Astrocyte of the cerebellum (primary cell): ENCODE measurements around the gene DNHD1.

Experiments used
- DNase-seq: peaks from one replicate; pipeline ENCODE4 v3.0.0-alpha.2; 2011; ENCODE audit warnings: low read depth
- H3K4me3 ChIP-seq: 2 replicates; pipeline ENCODE4 v1.5.1; 2011; ENCODE audit warnings: mild to moderate bottlenecking, low read depth, low read length, moderate library complexity
- in situ Hi-C: cut with HindIII; loops from 2 replicates; pipeline ENCODE4 v1.10.0; 2017; ENCODE audit warnings: low sequenced_read_pairs
- TF ChIP-seq, protein P1 (sequence below): IDR thresholded peaks from 2 replicates; pipeline ENCODE4 v1.5.1; 2012; ENCODE audit warnings: low read length, low read depth, moderate library complexity, mild to moderate bottlenecking; ENCODE audit errors: missing control alignments

The DNHD1 gene

DNA sequence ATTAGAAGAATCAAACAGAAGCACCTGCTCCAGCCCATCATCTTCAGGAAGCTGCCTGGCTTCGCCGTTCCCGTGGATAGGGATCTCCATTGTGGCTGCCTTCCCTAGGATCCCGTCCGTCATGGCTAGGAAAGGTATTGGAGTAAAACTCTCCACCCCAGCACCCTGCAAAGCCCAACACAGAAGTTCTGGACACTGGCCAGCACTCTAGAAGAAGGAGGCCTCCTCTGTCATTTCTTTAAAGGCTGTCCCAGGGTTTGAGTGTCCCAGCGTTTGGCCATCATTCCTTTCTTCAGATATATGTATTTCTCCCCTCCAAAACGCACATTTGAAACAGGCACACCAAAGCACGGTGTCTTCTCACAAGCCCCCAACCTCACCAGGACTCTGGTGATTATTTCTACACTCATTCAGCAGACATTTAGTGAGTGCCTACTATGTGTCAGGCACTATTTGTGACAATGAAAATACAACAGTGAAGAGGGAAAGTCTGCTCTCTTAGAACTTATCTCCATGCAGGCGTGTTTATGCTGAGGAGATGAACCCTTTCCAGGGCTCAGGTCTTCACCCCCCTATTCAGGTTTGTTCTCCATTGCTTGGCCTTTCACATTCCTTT lies 16.7 kb upstream of the DNHD1 start:
- TF ChIP-seq, protein P1, sequence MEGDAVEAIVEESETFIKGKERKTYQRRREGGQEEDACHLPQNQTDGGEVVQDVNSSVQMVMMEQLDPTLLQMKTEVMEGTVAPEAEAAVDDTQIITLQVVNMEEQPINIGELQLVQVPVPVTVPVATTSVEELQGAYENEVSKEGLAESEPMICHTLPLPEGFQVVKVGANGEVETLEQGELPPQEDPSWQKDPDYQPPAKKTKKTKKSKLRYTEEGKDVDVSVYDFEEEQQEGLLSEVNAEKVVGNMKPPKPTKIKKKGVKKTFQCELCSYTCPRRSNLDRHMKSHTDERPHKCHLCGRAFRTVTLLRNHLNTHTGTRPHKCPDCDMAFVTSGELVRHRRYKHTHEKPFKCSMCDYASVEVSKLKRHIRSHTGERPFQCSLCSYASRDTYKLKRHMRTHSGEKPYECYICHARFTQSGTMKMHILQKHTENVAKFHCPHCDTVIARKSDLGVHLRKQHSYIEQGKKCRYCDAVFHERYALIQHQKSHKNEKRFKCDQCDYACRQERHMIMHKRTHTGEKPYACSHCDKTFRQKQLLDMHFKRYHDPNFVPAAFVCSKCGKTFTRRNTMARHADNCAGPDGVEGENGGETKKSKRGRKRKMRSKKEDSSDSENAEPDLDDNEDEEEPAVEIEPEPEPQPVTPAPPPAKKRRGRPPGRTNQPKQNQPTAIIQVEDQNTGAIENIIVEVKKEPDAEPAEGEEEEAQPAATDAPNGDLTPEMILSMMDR, result no peak
- H3K4me3 ChIP-seq, result peak overlapping the region; percentile 86
- in situ Hi-C loops, result no loop called here

DNA sequence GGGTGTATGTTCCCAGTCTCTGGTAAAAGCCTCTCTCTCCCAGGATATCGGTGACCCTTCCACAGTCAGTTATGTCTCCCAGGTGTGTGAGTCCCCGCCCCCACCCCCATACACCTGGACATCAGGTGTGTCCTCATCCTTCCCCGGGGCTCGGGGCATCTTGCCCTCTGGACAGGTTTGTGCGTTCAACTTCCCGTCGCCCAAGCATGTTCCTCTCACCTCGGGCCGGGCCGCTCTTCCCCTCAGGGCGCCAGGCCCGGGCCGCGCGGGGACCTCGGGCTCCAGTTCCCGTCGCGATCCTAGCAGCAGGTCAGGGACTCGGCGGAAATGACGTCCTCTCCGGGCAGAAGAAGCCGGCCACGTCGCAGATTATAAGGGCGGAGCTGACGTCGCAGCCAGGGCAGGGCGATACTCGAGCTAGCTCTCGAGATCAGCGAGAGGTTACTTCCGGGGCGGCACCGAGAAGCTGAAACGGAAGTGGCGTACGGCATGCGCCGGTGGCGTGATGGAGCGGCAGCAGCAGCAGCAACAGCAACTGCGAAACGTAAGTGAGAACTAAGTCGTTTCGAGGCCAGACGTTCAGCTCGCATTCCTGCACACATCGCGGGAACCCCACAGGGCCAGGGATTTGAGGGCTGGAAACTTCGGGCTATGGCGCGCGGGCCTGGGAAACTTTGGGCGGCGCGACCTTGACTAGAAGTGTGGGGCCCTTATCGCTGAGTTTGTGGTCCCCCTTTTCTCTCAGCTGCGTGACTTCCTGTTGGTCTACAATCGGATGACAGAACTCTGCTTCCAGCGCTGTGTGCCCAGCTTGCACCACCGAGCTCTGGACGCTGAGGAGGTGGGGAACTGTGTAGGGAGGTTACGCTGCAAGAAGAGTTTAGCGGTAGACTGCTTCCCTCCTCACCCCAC lies 15.8 kb upstream of the DNHD1 start, which contains the start of the genes ARFIP2 and TIMM10B:
ARFIP2 (minus strand) TSS at position 320 of the 912 bp plus-strand sequence. CDS start 910 bp downstream, outside the sequence.
TIMM10B (plus strand) TSS at position 490 of the 912 bp plus-strand sequence; CDS start at position 506, 16 bp downstream.
- TF ChIP-seq, protein P1, result no peak
- peak; percentile 94 for DNase-seq
- peak within 1 kb of the TSS; percentile 86 for H3K4me3 ChIP-seq
- in situ Hi-C loops, result no loop called here

More for the DNA sequence above, 16.7 kb upstream of the DNHD1 start:
- no peak for DNase-seq

DNA sequence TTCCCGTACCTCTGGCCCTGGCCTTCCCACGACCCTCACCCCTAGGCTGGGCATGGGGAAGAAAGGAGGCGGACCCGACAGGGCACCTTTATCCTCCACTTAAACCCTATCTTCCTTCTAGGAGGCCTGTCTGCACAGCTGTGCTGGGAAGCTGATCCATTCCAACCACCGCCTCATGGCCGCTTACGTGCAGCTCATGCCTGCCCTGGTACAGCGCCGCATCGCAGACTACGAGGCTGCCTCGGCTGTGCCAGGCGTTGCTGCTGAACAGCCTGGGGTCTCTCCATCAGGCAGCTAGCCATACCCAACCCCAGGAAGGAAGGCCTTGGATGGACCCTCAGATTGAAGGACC lies 15.2 kb upstream of the DNHD1 start:
- DNase-seq, result no peak
- H3K4me3 ChIP-seq, result peak overlapping the region; percentile 86
- TF ChIP-seq, protein P1, result no peak
- in situ Hi-C loops, result no loop called here

DNA sequence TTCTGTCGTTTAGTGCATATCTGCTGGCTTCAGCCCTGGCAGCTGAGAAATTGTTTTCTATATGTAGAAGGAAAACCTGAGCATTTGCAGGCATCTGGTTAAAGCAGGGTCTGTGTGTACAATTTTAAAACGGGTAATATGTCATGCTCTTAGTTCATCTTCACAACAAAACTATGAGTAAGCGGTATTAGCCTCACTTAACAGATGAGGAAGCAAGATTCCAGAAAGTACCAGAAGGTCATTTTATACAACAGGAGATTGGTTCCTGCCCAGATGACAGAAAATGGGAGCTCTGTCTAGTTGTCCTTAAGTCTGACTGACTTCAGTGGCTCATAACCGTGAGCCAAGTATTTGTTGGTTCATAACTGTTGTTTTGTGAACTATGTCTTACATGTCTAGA lies 14.6 kb upstream of the DNHD1 start:
- TF ChIP-seq, protein P1, result no peak
- no peak for DNase-seq
- in situ Hi-C loops, result no loop called here
- H3K4me3 ChIP-seq, result peak overlapping the region; percentile 86

DNA sequence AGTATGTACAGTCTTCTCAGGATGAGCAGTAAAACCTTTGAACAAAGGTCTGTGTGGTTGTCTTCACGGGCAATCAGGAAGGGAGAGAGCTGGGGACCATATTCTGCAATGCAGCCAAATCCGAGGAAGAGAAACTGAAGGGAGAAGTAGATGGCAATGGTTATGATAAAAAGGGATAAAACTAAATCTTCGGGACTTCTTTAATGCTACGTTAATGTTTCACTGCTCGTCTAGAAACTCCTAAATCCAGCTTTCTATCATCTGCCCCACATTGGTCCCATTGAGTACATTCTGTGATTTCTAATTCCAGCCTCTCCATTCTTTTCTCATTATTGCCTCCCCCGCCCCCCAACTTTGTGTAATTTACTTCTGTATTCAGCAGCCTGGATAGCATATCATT lies 14.1 kb upstream of the DNHD1 start:
- TF ChIP-seq, protein P1, result no peak
- in situ Hi-C loops, result no loop called here
- DNase-seq, result no peak
- H3K4me3 ChIP-seq, result no peak overlapping the region

DNA sequence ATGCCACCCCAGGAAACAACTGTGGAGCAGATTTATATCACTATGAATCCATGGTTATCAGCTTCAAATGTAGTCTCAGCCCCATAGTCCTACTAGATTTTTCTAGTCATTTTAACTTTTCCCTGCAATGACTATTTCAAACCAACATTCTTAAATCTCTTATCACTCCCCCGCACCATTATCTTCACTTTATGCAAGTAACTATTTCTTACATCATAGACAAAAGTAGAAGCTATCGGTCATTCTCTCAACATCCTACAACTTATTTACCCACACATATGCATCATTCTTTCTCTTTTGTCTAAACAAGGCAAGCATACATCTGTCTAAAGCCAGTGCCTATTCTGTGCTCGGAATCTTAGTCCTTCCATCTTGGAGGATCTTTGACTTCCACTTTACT lies 11.4 kb upstream of the DNHD1 start:
- in situ Hi-C loops, result no loop called here
- TF ChIP-seq, protein P1, result no peak
- H3K4me3 ChIP-seq, result no peak overlapping the region
- DNase-seq, result no peak
